Measurements from ENCODE around the gene PRKCQ.

- TF ChIP-seq CTCF (conservative IDR thresholded peaks at IDR 0.05) (no peak), EZH2 (IDR thresholded peaks at IDR 0.05; ENCODE audit: low read depth) (no peak)
These were observed 44.8 kb downstream of the PRKCQ start for GRCh38 chr10:6535156-6535764.
